ENCODE results near the gene FUNDC1.

FUNDC1 gene

DNA sequence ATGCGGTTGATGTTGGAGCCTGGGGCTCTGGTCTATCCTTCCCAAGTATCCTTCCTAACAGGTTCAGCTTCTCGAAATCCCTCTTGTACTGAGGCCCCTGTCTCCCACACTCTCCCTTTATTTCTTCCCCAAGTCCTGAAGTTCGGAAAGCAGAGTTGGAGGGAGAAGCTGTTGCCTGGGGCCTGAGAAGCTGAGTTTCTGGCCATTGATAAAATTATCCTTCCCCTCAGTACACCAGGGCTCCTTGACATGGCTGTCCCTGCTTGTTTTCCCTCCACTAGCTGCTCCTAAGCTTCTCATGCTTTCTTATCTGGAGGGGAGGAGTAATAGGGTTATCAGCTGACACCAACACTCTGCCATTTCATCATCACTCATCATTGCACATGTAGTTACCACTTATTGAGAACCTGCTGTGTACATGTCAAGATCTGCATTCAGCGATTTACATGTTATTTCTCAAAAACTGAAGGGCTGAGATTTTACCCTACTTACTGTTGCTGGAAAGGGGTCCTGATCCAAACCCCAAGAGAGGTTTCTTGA lies 58.0 kb downstream of the FUNDC1 start:
- CTCF ChIA-PET: interaction anchor here (0.6 kb wide), 1 partner anchor 100 kb away, joined by 3 read pairs; no protein-coding TSS in a partner anchor
- TF ChIP-seq, protein P1, sequence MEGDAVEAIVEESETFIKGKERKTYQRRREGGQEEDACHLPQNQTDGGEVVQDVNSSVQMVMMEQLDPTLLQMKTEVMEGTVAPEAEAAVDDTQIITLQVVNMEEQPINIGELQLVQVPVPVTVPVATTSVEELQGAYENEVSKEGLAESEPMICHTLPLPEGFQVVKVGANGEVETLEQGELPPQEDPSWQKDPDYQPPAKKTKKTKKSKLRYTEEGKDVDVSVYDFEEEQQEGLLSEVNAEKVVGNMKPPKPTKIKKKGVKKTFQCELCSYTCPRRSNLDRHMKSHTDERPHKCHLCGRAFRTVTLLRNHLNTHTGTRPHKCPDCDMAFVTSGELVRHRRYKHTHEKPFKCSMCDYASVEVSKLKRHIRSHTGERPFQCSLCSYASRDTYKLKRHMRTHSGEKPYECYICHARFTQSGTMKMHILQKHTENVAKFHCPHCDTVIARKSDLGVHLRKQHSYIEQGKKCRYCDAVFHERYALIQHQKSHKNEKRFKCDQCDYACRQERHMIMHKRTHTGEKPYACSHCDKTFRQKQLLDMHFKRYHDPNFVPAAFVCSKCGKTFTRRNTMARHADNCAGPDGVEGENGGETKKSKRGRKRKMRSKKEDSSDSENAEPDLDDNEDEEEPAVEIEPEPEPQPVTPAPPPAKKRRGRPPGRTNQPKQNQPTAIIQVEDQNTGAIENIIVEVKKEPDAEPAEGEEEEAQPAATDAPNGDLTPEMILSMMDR (IDR thresholded peaks at IDR 0.05; ENCODE audit: insufficient read depth, low read length, missing control alignments): no peak
- no peak for DNase-seq (ENCODE audit: low read depth, low spot score)
- POLR2A ChIA-PET: no interaction called here
- no peak overlapping the region for H3K4me3 ChIP-seq (ENCODE audit: low read depth, low read length)

DNA sequence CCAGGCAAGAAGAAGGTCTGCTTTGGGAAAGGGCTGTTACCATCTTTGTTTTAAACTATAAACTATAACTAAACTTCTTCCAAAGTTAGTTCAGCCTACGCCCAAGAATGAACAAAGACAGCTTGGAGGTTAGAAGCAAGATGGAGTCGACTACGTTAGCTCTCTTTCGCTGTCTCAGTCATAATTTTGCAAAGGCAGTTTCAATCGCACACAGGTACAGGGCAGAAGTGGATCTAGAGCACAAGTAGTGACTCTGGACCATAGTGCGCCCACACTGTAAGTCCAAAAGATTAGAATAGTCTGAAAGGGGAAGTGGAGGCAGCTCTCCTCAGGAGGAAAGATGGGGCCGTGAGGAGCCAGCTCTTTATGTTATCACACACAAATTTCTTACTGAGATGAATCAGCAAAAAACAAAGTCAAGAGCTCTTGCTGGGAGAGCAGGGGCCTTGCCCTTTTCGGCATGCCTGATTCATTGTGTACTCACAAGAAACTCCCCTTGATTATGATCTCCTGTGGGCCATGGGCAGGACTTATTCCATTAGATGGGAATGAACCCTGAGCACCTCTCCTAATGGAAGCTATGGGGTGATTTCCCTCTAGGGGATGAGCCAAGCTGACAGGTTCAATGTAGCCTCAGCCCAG lies 58.6 kb downstream of the FUNDC1 start:
- TF ChIP-seq, protein P1 (IDR thresholded peaks at IDR 0.05; ENCODE audit: insufficient read depth, low read length, missing control alignments): no peak
- DNase-seq (ENCODE audit: low read depth, low spot score): no peak
- ChIA-PET CTCF (interaction anchor here (0.6 kb wide), 1 partner anchor 100 kb away, joined by 3 read pairs; no protein-coding TSS in a partner anchor), POLR2A (no interaction called here)
- no peak overlapping the region for H3K4me3 ChIP-seq (ENCODE audit: low read depth, low read length)

DNA sequence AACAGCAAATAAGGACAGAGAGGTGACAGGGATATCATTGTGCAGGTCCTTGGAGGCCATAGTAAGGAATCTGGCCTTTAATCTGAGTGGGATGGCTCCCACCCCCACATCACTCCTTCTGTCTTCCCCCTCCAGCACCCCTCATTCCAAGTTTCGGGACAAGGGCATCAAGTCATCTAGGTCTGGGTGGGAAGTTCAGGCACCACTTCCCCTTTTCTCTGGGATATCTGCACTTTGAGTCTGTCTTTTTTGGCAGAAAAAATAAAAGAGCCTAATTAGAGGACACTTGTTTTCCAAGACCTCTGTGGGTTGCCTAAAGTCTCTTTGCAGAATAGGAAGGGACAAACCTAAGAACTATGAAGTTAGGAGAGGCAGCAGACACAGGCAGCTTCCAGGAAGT lies 60.1 kb downstream of the FUNDC1 start:
- no peak overlapping the region for H3K4me3 ChIP-seq (ENCODE audit: low read depth, low read length)
- CTCF ChIA-PET: no interaction called here
- TF ChIP-seq, protein P1 (IDR thresholded peaks at IDR 0.05; ENCODE audit: insufficient read depth, low read length, missing control alignments): no peak
- POLR2A ChIA-PET: no interaction called here
- DNase-seq (ENCODE audit: low read depth, low spot score): no peak

DNA sequence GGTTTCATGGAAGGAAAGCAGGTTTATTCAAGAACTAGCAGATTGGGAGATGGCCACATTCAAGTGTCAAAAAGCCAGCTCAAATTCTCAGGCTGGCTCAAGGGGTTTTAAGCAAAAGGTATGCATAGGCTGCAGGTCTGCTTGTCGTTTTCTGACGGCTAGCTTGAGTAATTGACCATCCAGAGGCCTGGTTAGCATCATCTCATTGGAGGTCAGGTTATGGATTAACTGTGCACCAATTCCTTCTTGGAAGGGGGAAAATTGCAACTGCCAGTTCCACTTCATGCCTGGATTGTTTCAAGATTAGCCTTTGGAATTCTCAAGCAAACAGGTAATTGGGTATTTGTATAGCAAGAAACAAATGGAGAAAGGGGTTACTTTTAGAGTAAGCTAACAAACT lies 62.1 kb downstream of the FUNDC1 start:
- ChIA-PET POLR2A (no interaction called here), CTCF (no interaction called here)
- DNase-seq (ENCODE audit: low read depth, low spot score): no peak
- no peak overlapping the region for H3K4me3 ChIP-seq (ENCODE audit: low read depth, low read length)
- TF ChIP-seq, protein P1 (IDR thresholded peaks at IDR 0.05; ENCODE audit: insufficient read depth, low read length, missing control alignments): no peak

DNA sequence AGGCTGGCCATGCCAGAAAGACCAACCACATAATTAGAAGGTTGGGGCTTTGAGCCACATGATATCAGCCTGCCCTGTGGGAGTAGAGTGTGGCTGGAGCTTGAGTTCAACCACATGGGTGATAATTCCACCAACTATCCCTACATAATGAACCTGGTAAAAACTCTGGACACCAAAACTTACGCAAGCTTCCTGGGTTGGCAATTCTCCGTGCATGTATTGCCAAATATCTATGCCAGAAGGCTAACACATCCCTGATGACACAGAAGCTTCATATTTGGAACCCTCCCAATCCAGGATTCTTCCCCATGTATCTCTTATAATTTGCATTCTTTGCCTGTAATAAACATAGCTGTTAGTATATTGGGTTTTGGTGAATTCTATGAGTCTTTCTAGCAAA lies 68.2 kb downstream of the FUNDC1 start:
- TF ChIP-seq, protein P1 (IDR thresholded peaks at IDR 0.05; ENCODE audit: insufficient read depth, low read length, missing control alignments): no peak
- ChIA-PET POLR2A (no interaction called here), CTCF (no interaction called here)
- no peak overlapping the region for H3K4me3 ChIP-seq (ENCODE audit: low read depth, low read length)
- no peak for DNase-seq (ENCODE audit: low read depth, low spot score)
